GM10266 (cell line): ENCODE data around the gene RABEP1.
"Not testable (repeated sequence)": the region's sequence is repeated elsewhere in the genome, so short reads cannot be mapped to it uniquely, and the experiment has no call there.

Source experiments
- DNase-seq: peaks from one replicate; pipeline ENCODE4 v3.0.0; 2012; ENCODE audit errors: extremely low spot score
- TF ChIP-seq, protein P1 (sequence below): IDR thresholded peaks from 2 replicates; pipeline ENCODE4 v1.5.1; 2012; ENCODE audit warnings: mild to moderate bottlenecking, low read depth; ENCODE audit not compliant: control insufficient read depth, insufficient read depth; ENCODE audit errors: missing control alignments

The RABEP1 gene, protein sequence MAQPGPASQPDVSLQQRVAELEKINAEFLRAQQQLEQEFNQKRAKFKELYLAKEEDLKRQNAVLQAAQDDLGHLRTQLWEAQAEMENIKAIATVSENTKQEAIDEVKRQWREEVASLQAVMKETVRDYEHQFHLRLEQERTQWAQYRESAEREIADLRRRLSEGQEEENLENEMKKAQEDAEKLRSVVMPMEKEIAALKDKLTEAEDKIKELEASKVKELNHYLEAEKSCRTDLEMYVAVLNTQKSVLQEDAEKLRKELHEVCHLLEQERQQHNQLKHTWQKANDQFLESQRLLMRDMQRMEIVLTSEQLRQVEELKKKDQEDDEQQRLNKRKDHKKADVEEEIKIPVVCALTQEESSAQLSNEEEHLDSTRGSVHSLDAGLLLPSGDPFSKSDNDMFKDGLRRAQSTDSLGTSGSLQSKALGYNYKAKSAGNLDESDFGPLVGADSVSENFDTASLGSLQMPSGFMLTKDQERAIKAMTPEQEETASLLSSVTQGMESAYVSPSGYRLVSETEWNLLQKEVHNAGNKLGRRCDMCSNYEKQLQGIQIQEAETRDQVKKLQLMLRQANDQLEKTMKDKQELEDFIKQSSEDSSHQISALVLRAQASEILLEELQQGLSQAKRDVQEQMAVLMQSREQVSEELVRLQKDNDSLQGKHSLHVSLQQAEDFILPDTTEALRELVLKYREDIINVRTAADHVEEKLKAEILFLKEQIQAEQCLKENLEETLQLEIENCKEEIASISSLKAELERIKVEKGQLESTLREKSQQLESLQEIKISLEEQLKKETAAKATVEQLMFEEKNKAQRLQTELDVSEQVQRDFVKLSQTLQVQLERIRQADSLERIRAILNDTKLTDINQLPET

DNA sequence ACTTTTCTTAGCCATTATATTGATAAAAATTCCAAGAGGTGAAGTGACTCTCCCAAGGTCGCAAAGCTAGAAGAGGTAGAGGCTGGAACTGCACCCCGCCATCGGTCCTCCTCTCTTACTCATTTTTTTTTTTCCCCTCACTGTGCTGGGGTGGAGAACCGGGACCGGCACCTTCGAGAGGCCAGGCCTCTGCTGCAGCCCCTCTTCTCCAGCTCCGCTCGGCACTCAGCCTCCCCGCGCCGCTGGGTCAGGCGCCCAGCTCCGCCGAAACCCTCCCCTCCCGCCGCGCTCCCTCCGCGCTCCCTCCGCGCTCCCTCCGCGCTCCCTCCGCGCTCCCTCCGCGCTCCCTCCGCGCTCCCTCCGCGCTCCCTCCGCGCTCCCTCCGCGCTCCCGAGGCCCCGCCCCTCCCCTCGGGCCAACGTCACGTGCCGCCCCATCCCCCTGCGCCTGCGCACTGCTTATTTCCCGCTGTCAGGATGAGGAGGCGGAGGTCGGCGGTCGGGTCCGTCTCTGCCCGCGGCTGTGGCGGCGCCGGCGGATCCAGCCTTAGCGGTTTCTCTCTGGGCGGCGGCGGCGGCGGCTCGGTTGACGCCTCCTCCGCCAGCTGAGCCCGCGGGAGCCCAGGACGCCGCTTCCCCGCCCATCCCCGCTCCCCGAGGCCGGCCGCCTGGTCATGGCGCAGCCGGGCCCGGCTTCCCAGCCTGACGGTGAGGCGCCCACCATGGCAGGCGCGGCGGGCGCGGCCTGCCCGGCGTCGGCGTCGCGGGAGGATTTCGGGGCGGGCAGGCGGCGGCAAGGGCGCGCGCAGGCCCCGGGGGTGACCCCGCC is at the start of gene RABEP1:
RABEP1 (plus strand) TSS at position 471 of the 828 bp plus-strand sequence; CDS start at position 674, 203 bp downstream.
- DNase-seq = peak; percentile 97
- TF ChIP-seq, protein P1, sequence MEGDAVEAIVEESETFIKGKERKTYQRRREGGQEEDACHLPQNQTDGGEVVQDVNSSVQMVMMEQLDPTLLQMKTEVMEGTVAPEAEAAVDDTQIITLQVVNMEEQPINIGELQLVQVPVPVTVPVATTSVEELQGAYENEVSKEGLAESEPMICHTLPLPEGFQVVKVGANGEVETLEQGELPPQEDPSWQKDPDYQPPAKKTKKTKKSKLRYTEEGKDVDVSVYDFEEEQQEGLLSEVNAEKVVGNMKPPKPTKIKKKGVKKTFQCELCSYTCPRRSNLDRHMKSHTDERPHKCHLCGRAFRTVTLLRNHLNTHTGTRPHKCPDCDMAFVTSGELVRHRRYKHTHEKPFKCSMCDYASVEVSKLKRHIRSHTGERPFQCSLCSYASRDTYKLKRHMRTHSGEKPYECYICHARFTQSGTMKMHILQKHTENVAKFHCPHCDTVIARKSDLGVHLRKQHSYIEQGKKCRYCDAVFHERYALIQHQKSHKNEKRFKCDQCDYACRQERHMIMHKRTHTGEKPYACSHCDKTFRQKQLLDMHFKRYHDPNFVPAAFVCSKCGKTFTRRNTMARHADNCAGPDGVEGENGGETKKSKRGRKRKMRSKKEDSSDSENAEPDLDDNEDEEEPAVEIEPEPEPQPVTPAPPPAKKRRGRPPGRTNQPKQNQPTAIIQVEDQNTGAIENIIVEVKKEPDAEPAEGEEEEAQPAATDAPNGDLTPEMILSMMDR = no peak

DNA sequence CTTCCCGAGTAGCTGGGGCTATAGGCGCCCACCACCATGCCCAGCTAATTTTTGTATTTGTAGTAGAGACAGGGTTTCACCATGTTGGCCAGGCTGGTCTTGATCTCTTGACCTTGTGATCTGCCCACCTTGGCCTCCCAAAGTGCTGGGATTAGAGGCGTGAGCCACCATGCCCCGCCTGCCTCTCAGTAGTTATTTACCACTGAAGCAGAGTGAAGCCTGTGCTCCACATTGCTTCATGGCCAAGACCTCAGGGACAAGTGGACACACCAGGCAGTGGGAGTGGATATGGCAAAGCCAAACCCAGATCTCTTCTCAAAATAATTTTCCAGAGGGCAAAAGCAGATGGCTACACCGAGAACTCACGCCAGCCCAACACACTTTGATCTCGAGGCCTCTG is 48.6 kb upstream of the RABEP1 start:
- not testable (repeated sequence) for DNase-seq

DNA sequence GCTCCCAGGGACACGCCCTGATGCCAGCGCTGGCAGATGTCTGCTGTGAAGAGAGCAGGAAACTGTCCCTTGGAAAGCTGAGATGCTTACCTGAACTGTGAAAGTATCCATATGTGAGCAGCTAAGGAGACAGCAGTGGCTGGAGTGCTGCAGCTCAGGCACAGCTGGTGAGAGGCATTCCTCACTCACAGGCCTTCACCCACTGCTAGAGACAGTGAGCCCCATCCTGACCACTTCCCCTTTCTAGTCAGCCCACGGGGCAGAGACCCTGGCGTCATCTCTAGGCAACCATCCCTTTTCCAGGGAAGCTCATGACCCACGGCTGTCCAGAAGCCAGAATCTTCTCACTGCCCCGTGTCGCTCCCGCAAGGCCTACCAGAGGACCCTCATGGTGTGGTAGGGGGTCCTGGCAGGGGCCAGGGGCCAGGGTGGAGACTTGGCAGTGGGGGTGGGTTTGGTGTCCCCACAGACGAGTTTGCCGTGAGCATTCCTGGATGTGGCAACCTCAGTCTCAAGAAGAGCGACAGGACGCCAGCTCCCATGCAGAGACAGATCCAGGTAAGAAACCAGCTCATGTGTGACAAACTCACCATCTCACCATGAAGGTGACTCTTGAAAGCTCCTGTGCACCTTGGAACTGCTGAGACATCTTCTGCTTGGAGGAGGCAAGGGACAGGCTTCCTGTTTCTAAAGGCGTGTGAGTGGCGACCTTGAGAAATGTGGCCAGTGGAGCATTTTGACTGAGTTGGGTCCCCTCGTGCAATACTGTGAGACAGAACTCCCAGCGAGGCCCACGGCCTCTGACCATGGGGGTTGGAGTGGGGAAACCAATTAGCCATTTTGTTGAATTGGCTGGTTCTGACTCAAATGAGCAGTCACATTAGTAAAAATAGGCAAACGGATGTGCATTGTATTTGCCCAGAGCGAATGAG is 47.2 kb upstream of the RABEP1 start, which contains the start of gene SCIMP:
SCIMP (minus strand) TSS at position 216 of the 932 bp plus-strand sequence; CDS start at position 111, 105 bp downstream.
- TF ChIP-seq, protein P1 = no peak

DNA sequence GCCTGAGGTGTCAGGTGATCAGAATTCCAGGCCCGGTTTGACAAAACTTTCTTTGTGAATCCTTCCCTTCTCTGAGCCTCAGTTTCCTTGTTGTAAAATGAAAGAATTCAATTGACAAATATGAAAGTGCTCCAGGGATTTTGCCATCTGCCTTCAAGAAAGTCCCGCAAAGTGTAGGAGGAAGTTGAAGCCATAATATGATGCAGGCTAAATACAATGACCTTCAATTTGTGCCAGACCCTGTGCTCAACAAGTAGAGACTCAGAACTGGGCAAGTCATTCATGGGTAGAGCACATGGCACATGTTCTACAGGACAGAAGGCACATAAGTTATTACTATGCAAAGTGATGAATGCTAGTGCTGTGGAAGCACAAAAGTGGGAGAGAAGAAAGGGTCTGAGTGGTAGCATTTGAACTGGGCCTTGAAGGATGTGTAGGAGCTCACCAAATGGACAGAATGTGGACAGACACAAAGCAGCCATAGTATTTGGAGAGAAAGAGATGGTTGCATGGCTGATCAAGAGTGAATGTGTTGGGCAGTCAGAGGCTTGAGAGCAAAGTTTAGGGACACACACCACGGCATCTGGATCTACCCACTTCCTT is 45.0 kb upstream of the RABEP1 start:
- TF ChIP-seq, protein P1 = no peak
- DNase-seq = no peak

More for the DNA sequence above, 47.2 kb upstream of the RABEP1 start, which contains the start of gene SCIMP:
- DNase-seq = peak; percentile 42

DNA sequence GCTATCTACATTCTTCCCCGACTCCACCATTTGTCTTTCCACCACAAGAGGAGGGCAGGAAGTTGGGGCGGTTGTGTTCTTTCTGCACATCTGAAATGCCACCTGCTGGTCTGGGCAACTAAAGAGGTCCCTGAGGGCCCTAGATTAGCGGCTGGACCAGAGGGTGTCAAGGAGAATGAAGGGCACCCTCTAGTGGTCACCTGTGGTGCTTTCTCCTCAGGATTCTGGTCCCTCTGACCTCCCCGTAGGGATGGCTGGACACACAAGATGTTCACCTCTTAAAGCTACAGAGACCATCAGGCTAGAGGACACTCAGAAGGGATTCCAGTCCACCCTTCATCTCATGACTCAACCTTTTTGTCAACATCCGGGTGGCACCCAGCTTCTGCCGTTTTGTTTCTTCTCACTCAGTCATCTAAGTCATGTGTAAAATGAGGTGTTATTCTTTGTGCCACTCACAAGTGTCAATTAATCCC is 44.5 kb upstream of the RABEP1 start:
- TF ChIP-seq, protein P1 = peak; percentile 88
- peak; percentile 52 for DNase-seq

DNA sequence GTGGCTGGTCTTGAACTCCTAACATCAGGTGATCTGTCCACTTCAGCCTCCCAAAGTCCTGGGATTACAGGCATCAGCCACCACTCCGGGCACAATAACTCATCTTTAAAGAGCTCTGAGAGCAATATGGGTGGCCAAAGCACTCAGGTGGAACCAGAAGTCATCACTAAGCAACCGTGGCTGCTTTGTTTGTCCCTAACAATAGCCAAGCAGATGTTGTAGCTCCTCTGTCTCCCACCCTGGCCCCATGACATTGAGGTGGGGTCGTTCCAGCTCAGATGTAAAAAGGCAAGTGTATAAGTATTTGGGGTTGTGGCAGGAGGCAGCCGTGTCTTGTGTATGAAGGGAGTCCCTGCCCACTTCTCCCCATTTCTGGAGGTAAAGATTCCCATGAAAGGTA is 43.8 kb upstream of the RABEP1 start:
- TF ChIP-seq, protein P1 = no peak
- DNase-seq = no peak

DNA sequence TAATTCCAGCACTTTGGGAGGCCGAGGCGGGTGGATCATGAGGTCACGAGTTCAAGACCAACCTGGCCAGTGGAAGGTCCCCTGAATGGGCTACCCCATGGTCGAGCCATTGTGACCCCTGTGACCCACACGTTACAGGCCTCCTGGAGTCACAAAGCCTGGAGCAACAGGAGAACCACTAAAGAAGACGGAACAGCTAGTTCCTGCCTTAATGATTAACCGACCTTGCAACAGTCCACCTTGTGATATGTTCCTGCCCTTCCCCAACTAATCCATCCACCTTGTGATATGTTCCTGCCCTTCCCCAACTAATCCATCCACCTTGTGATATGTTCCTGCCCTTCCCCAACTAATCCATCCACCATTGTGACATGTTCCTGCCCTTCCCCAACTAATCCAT is 42.3 kb upstream of the RABEP1 start:
- DNase-seq = not testable (repeated sequence)
